Ishikawa (cell line): ENCODE measurements around the gene CACNA1D.

Experiments used
- CEBPB ChIP-seq: IDR thresholded peaks from 2 replicates; pipeline ENCODE4 v1.6.1; 2012
- CREB1 ChIP-seq: IDR thresholded peaks from 2 replicates; pipeline ENCODE4 v1.6.1; 2012; ENCODE audit warnings: low read depth
- EGR1 ChIP-seq: IDR thresholded peaks from 2 replicates; pipeline ENCODE4 v1.6.1; 2012
- EP300 ChIP-seq: IDR thresholded peaks from 2 replicates; pipeline ENCODE4 v1.6.1; 2012; ENCODE audit warnings: borderline replicate concordance
- FOXM1 ChIP-seq: IDR thresholded peaks from 2 replicates; pipeline ENCODE4 v1.6.1; 2012; ENCODE audit warnings: low read depth, borderline replicate concordance
- NFIC ChIP-seq: IDR thresholded peaks from 2 replicates; pipeline ENCODE4 v1.6.1; 2012
- RAD21 ChIP-seq: IDR thresholded peaks from 2 replicates; pipeline ENCODE4 v1.6.1; 2012; ENCODE audit warnings: low read depth
- TAF1 ChIP-seq: IDR thresholded peaks from 2 replicates; pipeline ENCODE4 v1.6.1; 2012; ENCODE audit warnings: low read depth, mild to moderate bottlenecking
- TCF12 ChIP-seq: IDR thresholded peaks from 2 replicates; pipeline ENCODE4 v1.6.1; 2012; ENCODE audit warnings: low read depth
- TEAD4 ChIP-seq: IDR thresholded peaks from 2 replicates; pipeline ENCODE4 v1.6.1; 2012
- YY1 ChIP-seq: IDR thresholded peaks from 2 replicates; pipeline ENCODE4 v1.6.1; 2012; ENCODE audit warnings: low read depth
- ZBTB7A ChIP-seq: IDR thresholded peaks from 2 replicates; pipeline ENCODE4 v1.6.1; 2012; ENCODE audit warnings: low read depth
- TF ChIP-seq, protein P1 (sequence below): IDR thresholded peaks from 2 replicates; pipeline ENCODE4 v1.6.1; 2012
- TF ChIP-seq, protein P2 (sequence below): IDR thresholded peaks from 2 replicates; pipeline ENCODE4 v1.6.1; 2012; ENCODE audit warnings: low read depth, mild to moderate bottlenecking
- TF ChIP-seq, protein P3 (sequence below): IDR thresholded peaks from 2 replicates; pipeline ENCODE4 v1.6.1; 2012

The CACNA1D gene

DNA sequence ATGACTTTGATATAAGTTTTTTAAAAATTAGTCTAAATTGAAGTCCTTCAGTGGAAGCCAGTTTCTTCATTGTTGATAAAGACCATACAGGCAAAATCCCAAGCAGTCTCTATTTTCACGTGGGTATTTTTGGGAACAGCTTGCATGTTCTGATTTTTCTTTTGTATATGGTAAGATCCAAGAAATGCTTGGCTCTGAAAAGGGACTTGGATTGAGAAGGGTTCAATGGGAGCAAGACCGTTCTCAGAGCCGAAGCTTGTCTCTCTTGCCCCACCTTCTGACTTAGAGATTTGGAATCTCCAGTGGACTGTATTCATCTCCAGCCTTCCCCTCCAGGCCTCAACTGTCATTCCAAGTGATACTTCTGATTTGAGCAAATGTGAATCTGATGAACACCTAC is 176.3 kb downstream of the CACNA1D start:
- TF ChIP-seq EGR1 (no peak), TAF1 (no peak), TCF12 (no peak), FOXM1 (no peak), EP300 (no peak), CREB1 (no peak)
- TF ChIP-seq, protein P1, sequence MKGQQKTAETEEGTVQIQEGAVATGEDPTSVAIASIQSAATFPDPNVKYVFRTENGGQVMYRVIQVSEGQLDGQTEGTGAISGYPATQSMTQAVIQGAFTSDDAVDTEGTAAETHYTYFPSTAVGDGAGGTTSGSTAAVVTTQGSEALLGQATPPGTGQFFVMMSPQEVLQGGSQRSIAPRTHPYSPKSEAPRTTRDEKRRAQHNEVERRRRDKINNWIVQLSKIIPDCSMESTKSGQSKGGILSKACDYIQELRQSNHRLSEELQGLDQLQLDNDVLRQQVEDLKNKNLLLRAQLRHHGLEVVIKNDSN, result no peak

DNA sequence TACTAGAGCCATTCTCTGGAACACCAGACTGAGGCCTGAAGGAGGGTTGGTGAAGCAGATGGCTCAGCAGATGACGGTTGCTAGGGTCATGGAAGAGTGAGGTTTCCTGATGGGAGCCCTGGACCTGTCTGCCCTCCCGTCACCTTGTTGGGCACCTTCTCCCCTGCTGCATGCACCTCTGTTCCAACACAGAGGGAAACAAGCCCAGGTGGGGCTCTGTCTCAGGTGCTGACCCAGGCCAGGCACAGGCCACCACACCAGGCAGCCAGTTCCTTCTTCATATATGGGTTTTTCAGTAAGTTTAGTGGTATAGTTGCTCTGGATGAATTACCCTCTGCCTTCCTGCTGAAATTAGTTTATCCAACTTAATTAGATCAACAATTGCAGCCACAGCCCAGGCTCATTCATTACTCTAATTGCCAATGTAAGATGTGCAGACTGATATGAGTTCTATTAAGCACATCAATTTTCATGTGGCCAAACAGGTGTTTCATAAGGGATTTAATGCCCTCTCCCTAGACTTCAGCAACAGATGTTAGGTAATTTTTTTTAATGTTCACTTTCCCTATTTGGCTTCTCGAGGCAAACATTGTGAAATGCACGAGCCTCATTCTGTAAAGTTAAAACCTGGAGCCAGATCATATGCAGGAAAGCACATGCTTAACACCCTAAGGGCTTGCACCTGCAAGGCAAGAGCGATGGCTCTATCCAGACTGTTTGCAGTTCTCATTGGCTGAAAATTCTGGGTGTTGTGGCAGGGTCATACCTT is 177.0 kb downstream of the CACNA1D start:
- TF ChIP-seq RAD21 (no peak), CREB1 (no peak), TCF12 (no peak), ZBTB7A (no peak)
- TF ChIP-seq, protein P1, result no peak
- TF ChIP-seq, protein P2, sequence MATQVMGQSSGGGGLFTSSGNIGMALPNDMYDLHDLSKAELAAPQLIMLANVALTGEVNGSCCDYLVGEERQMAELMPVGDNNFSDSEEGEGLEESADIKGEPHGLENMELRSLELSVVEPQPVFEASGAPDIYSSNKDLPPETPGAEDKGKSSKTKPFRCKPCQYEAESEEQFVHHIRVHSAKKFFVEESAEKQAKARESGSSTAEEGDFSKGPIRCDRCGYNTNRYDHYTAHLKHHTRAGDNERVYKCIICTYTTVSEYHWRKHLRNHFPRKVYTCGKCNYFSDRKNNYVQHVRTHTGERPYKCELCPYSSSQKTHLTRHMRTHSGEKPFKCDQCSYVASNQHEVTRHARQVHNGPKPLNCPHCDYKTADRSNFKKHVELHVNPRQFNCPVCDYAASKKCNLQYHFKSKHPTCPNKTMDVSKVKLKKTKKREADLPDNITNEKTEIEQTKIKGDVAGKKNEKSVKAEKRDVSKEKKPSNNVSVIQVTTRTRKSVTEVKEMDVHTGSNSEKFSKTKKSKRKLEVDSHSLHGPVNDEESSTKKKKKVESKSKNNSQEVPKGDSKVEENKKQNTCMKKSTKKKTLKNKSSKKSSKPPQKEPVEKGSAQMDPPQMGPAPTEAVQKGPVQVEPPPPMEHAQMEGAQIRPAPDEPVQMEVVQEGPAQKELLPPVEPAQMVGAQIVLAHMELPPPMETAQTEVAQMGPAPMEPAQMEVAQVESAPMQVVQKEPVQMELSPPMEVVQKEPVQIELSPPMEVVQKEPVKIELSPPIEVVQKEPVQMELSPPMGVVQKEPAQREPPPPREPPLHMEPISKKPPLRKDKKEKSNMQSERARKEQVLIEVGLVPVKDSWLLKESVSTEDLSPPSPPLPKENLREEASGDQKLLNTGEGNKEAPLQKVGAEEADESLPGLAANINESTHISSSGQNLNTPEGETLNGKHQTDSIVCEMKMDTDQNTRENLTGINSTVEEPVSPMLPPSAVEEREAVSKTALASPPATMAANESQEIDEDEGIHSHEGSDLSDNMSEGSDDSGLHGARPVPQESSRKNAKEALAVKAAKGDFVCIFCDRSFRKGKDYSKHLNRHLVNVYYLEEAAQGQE, result peak; percentile 72

DNA sequence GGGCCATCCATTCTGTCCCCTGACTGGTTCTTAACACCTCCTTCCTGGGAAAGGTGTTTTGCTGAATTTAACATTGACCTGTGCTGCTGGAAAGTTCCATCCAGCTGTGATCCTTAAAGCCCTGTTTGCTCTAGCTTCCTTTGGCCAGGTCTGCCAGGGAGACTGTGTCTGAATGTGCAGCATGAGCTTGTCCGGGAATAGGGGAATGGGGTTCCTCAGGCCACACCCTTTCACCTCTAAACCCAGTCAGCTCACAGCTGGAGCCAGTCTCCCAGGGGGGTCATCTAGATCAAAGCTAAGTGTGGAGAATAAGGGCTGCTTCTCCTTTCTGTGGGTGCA is 177.5 kb downstream of the CACNA1D start:
- TF ChIP-seq TAF1 (no peak), EP300 (no peak), TEAD4 (no peak), CEBPB (no peak)

DNA sequence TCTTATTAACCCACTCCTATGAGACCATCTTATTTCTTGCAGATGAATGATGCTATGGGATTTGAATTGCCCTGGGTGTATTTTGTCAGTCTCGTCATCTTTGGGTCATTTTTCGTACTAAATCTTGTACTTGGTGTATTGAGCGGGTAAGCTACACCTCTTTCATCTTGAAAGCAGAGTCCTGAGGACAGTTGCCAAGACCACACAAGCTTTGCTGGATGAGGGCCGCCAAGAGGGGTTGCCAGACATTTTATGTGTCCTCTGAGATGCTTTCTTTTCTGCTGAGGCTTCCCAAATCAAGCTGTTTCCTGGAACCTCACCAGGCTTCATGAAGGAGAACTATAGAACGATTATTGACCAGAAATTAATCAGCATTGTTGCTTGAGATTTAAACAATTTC is 178.6 kb downstream of the CACNA1D start:
- TF ChIP-seq RAD21 (no peak), TCF12 (no peak), EP300 (no peak)

DNA sequence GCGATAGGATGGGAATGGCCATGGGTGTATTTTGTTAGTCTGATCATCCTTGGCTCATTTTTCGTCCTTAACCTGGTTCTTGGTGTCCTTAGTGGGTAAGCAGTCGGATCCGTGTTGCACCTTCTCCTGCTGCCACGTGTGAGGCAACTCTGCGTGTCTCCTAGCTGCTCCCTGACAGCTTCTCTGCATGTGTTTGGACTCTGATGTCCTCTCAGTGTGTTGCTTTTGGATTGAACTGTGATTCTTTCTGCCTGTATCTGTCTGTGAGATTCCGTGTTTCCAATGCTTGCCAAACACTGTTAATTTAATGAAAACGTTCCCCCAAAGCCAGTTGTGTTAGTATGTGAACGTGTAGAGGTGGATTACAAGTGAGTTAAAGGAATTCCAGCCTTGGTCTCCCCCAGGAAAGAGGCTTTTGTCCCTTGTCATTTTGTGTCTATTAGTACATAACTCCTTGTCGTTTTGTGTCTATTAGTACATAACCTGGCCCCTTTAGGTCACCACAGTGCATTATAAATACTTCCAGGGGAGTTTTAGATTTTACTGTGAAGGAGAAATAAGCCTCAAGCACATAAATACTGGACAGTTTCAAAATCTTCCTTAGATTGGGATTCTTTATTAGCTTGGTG is 179.4 kb downstream of the CACNA1D start:
- TF ChIP-seq RAD21 (no peak), YY1 (no peak), TAF1 (no peak), ZBTB7A (no peak), EP300 (no peak), TEAD4 (no peak), EGR1 (no peak), NFIC (no peak), CEBPB (no peak), TCF12 (no peak), FOXM1 (no peak), CREB1 (no peak)
- TF ChIP-seq, protein P3, sequence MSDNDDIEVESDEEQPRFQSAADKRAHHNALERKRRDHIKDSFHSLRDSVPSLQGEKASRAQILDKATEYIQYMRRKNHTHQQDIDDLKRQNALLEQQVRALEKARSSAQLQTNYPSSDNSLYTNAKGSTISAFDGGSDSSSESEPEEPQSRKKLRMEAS, result no peak
- TF ChIP-seq, protein P2, result no peak
- TF ChIP-seq, protein P1, result no peak

DNA sequence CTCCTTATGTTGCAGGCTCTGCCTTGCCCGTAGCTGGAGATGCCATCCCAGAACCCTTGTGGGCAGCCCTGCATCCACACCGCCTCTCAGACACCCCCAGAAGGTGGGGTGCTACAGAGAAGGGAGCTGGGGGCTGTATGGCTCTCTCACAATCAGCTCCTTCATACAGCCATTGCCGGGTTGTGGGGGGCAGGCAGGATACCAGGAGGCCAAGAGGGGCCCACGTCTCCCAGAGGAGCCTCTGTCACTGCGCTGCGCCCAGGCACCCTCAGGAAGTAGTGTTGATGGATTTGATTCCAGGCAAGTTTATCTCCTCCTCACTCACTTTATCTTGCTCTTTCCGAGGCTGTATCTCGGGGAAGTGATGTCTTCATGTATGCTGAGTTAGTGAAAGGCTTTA is 180.2 kb downstream of the CACNA1D start:
- TF ChIP-seq, protein P3, result no peak
- TF ChIP-seq FOXM1 (no peak), TEAD4 (no peak), EP300 (no peak), EGR1 (no peak), CEBPB (no peak), NFIC (no peak), TCF12 (no peak), YY1 (no peak), ZBTB7A (no peak), CREB1 (no peak), TAF1 (no peak), RAD21 (no peak)
- TF ChIP-seq, protein P2, result no peak
- TF ChIP-seq, protein P1, result no peak
